ENCODE results near the gene HAND1. TPM values are rescaled to one million over a fixed set of nuclear protein-coding genes. Genes with fewer than 3 reads are reported as not detected.

HAND1 gene
- polyA plus RNA-seq, 10 donors = not detected

DNA sequence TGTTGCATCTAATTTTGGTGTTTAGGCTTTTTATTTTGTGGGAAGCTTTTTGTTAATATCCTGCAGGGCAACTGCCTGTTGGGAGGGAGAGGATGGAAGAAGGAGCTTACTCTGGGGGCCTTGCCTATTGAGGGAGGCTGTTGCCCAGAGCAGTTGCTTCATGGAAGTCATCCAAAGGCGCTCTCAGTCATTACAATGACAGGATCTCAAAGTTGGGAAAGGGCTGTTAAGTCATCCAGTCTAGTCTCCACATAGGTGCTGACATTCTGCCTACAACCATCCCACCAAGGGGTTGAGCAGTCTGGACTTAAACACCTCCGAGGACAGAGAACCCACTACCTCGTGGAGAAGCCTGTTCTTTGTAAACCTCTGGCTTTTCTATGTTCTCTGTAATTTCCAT, 19.0 kb downstream of the HAND1 start:
- DNase-seq = no peak

DNA sequence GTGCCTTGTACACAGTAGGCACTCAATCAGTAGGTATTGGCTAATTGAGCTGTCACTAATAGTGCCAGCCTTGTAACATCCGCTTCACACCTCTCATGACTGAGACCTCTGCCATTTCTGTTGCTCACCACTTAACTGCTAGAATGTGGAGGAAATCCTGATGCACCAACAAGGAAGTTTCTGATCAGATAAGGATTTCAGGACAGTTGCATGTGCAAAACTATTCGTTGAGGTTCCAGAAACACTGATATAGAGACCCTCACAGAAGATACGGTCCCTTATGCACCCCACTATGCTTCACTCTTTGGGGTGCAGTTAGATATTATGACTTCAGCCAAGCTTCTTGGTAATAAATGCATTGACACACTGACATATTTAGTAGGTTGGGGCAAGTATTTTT, 21.5 kb downstream of the HAND1 start:
- no peak for DNase-seq

- DNase-seq = no peak
Observed at GRCh38 chr5:154455585-154455984, 22.4 kb downstream of the HAND1 start.

GRCh38 chr5:154451957-154452356, 26.1 kb downstream of the HAND1 start:
- no peak for DNase-seq

DNA sequence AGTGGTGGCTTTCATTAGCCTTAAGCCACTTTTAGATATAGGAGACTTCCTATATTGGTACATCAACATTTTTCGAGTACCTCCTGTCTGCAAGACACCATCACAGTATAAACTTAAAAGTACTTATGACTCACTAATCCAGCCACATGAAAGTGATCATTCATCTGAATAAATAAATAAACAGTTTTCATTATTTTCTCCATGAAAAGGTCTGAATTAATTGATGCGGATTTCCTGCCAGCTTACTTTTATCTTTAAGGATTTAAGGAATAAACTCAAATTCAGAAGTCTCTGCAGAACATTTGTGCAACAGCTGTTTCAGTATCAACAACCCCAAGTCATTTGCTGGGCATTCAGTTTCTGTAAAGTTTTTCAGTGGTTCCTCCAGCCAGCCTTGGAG, 28.2 kb downstream of the HAND1 start:
- DNase-seq = no peak

GRCh38 chr5:154447089-154447725, 30.8 kb downstream of the HAND1 start:
- DNase-seq = no peak

DNA sequence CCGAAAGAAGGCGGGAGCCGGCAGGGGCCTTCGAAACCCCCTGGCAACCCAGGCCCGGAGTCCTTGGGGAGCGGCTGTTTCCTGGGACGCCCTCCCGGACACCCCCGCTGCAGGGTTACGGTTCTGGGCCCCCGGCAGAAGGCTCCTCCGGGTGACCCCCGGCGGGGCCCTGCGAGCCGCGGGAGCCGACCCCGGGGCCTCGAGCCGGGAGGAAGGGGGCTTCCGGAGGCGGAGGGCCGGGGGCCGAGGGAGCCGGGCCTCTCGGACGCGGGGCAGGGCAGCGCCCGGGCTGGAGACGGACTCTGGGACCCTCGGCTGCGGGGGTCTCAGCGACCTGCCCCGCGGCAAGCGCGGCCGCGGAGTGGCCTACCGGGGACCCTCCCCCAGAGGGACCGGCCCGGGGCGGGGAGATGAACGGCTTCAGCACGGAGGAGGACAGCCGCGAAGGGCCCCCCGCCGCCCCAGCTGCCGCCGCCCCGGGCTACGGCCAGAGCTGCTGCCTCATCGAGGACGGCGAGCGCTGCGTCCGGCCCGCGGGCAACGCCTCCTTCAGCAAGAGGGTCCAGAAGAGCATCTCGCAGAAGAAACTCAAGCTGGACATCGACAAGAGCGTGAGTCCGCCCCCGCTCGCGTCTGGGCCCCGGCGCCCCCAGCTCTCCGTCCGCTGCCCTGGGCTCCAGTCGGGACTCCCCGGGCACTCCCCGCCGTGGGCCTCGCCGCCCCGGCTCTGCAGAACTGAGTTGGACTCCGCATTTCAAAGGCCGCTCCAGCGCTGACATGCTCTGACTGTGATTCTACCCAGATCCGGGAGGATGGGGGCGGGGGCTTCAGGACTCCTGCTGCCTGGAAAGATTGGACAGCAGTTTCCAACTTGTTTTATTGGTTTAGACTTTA, 31.6 kb downstream of the HAND1 start:
- DNase-seq = peak; percentile 50 to 92 (median 75)

GRCh38 chr5:154445422-154446194, 32.4 kb downstream of the HAND1 start, which contains the start of gene SAP30L:
Gene SAP30L (plus strand): TSS chr5:154445997. CDS start chr5:154446605, 608 bp downstream.
- DNase-seq = peak; percentile 95 to 98 (median 97)

DNA sequence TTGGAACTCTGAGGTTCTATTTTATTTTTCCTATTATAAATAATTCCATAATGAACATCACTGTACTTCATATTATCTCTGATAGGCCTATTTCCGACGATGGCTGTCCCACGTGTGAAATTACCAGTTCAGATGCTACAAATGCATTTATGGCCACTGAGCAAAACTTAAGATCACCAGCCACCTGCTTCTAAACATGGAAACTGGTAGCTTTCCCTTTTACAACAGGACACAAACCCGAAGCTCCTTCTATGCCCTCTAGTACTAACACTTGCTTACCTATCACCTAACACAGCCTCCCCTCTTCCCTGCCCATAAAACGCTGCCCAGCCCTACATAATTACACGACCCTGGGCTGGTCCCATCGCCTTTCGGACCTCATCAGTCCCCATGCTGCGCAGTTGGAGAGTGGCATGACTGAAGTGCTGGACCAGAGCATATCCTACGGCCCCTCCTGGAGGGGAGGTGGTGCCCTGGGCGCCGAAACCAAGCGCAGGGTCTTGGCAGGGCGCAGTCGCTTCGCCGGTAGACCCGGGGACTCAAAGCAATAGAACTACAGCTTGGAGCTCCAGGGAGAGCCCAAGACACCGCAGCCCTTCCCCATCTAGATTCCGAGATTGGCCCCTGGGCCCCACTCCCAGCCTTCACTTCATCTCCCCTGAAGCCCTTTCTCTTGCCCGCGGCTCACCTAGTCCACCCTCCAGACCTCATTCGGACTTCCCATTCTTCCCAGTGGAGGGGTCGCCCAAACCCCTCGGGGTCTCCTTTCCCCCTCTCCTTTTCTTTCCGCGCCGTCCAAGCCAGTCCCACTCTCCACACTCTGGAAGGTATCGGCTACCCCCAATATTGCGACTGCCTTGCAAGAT, 33.2 kb downstream of the HAND1 start:
- DNase-seq = peak in 1 of 3 donors; percentile 32

DNA sequence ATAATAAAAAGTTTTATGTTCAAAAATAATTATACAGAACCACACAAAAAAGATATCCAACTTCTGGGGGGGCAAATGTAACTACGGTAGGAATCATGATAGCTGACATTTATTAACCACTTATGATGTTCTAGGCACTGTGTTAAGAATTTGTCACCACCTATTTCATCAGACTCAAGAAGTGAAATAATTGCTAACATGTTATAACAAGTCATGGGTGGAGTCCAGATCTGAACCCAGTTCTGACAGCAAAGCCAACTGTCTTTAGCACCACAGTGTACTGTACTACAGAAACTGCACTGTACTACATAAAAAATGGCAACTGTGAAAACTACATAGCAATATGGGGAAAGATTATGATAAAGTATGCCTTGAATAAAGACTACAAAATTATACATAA, 35.2 kb downstream of the HAND1 start:
- no peak for DNase-seq

DNA sequence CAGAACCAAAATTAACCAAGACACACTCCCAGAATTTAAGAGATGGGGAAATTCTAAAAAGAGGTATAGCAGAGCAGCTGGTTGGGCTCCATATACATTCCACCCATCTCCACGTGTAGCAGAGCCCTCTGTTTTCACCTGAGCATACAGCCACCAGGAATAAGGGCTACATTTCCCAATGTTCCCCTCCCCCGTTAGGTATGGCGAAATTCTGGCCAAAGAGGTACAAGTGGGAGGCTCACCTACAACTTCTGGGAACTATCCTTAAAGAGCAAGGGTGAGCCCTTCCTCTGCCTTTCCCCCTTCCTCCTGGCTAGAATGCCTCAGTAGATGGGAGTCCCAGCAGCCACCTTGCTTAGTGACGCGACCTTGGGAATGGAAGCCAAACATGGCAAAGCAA, 37.5 kb downstream of the HAND1 start:
- no peak for DNase-seq

- DNase-seq = no peak
Observed at GRCh38 chr5:154437281-154437965, 40.6 kb downstream of the HAND1 start.

- DNase-seq = no peak
Observed at GRCh38 chr5:154435226-154435625, 42.8 kb downstream of the HAND1 start.

DNA sequence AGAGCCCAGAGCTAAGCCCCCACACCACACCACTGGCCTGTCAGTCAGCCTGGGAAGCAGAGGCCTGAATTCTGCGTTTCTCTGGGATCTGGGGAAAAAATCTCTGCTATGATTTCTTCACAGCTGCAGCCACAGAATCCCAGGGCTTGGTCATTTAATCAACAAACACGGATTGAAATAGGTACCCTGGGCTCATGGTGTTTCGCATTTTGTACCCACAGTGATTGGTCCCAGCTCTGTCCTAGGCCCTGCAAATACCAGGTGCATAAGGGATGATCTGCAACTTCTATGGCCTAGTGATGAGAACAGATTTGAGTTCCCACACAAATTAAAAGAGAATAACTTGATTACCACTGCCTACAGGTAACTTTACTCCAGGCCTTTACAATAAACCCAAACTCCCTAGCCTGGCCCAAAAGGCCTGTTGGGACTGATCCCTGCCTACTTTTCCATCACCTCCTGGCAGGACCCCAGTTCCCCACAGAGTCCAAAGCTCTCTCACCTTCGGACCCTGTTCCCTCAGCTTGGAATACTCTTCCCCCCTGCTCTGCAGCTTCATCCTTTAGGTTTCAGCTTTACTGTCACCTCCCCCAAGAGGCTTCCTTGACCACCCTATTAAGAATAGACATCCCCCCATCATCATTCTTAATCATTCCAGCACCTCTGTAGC, 46.9 kb downstream of the HAND1 start:
- no peak for DNase-seq

GRCh38 chr5:154430466-154430865, 47.6 kb downstream of the HAND1 start:
- no peak for DNase-seq

GRCh38 chr5:154429341-154429740, 48.7 kb downstream of the HAND1 start:
- DNase-seq = no peak

- DNase-seq = no peak
Observed at GRCh38 chr5:154428208-154428607, 49.8 kb downstream of the HAND1 start.

Measured in muscle of back (tissue), 11 donors.